K562 (cell line): ENCODE results near the gene TLCD1. TPM values are rescaled to one million over a fixed set of nuclear protein-coding genes. Genes with fewer than 3 reads are reported as not detected.

ENCODE experiments used
- CCAR2 ChIP-seq: fragments of 200-400 bp; formaldehyde crosslinking; IDR thresholded peaks from 2 replicates; pipeline ENCODE4 v1.6.1; 2017; ENCODE audit warnings: mild to moderate bottlenecking, low read depth, low read length
- EP400 ChIP-seq: fragments of 450-650 bp; IDR thresholded peaks from 2 replicates; pipeline ENCODE4 v1.6.1; 2017; ENCODE audit warnings: antibody characterized with exemption, mild to moderate bottlenecking, moderate library complexity
- HEY1 ChIP-seq: fragments of 250-450 bp; sonication (Bioruptor Pico); IDR thresholded peaks from 2 replicates; pipeline ENCODE4 v1.5.0; 2020; ENCODE audit warnings: mild to moderate bottlenecking, moderate library complexity, borderline replicate concordance
- MGA ChIP-seq: fragments of 450-650 bp; IDR thresholded peaks from 2 replicates; pipeline ENCODE4 v1.6.1; 2016; ENCODE audit warnings: mild to moderate bottlenecking, moderate library complexity
- MIER1 ChIP-seq: fragments of 450-650 bp; IDR thresholded peaks from 2 replicates; pipeline ENCODE4 v1.6.1; 2016; ENCODE audit warnings: antibody characterized with exemption, mild to moderate bottlenecking, low read depth
- MLLT1 ChIP-seq, 2 experiments: fragments of 450-650 bp; IDR thresholded peaks; 2 replicates each; pipeline ENCODE4 v1.6.1; 2016
- MTA1 ChIP-seq: fragments of 450-650 bp; IDR thresholded peaks from 2 replicates; pipeline ENCODE4 v1.6.1; 2017; ENCODE audit warnings: borderline replicate concordance
- MXD1 ChIP-seq: fragments of 250-450 bp; sonication (Bioruptor Pico); IDR thresholded peaks from 2 replicates; pipeline ENCODE4 v1.8.0; 2021; ENCODE audit warnings: borderline replicate concordance, mild to moderate bottlenecking, moderate library complexity; ENCODE audit not compliant: poor library complexity, severe bottlenecking
- RBM25 ChIP-seq: fragments of 200-400 bp; formaldehyde crosslinking; IDR thresholded peaks from 2 replicates; pipeline ENCODE4 v1.6.1; 2018; ENCODE audit warnings: low read length, low read depth, moderate library complexity; ENCODE audit not compliant: severe bottlenecking
- TCF15 ChIP-seq: fragments of 250-450 bp; sonication (Bioruptor Pico); IDR thresholded peaks from 2 replicates; pipeline ENCODE4 v1.8.0; 2022; ENCODE audit warnings: moderate library complexity, mild to moderate bottlenecking, inconsistent platforms
- WHSC1 ChIP-seq: IDR thresholded peaks from one replicate; pipeline ENCODE4 v1.6.1; 2012; ENCODE audit warnings: low read length, control low read depth, inconsistent platforms
- ZNF224 ChIP-seq: sonication (generic); formaldehyde crosslinking; IDR thresholded peaks from 2 replicates; pipeline ENCODE4 v1.8.0; 2022; ENCODE audit warnings: mild to moderate bottlenecking, missing genetic modification reagents
- ZNF511 ChIP-seq: sonication (generic); formaldehyde crosslinking; IDR thresholded peaks from 2 replicates; pipeline ENCODE4 v1.8.0; 2022; ENCODE audit warnings: mild to moderate bottlenecking, missing genetic modification reagents
- ZNF57 ChIP-seq: fragments of 450-650 bp; formaldehyde crosslinking; IDR thresholded peaks from 2 replicates; pipeline ENCODE4 v1.4.0; 2020; ENCODE audit warnings: mild to moderate bottlenecking, moderate library complexity
- polyA plus RNA-seq, 8 experiments: library from polyadenylated mRNA; depleted of rRNA in 4 of 8; stranded (reverse) in 5 of 8; unstranded in 3 of 8; fragments of >200 nt; fragmentation: Nextera tagmentation in 2 of 8; fragmentation: Illumina TruSeq in 1 of 8; extraction: Ambion mirVana in 2 of 8; extraction: Trizol in 1 of 8; gene quantifications; 2 replicates each; pipeline versions ENCODE4 v1.2.1 to v1.2.3, GENCODE V29; 2011 to 2014; ENCODE audit warnings: inconsistent platforms in 1 of 8, missing spikeins in 1 of 8
- total RNA-seq, 7 experiments: library from RNA; depleted of rRNA in 6 of 7; stranded (reverse); fragments of >200 nt in 6 of 7; fragmentation: Illumina TruSeq in 2 of 7; extraction: Trizol in 2 of 7; gene quantifications; 2 replicates each; pipeline versions ENCODE4 v1.2.1 to v1.2.3, GENCODE V29; 2011 to 2021; ENCODE audit warnings: low replicate concordance in 1 of 7

The TLCD1 gene
- total and polyA plus RNA-seq, 9 of the 15 experiments (the other 6 are each of a cell fraction or from before 2014, with no cell fraction given), result 6.8 to 37.7 (median 21.7) TPM

- 0 out of 2 replicates have a peak, but pooled peaks have one; percentile 36 for TF ChIP-seq MGA
- TF ChIP-seq MTA1, result 0 out of 2 replicates have a peak, but pooled peaks have one; percentile 5
- 0 out of 2 replicates have a peak, but pooled peaks have one; percentile 50 for TF ChIP-seq TCF15
- no peak for TF ChIP-seq HEY1 (CRISPR knock-in tag)
- no peak for TF ChIP-seq ZNF57 (CRISPR knock-in tag)
- TF ChIP-seq MLLT1 (IDR thresholded peaks at IDR 0.05), result peak in 1 of 2 experiments; percentile 76; a peak in 2 of 4 replicates
- TF ChIP-seq MXD1 (CRISPR knock-in tag), result no peak
- TF ChIP-seq ZNF511 (CRISPR knock-in tag), result no peak
- TF ChIP-seq RBM25, result no peak
- TF ChIP-seq ZNF224 (CRISPR knock-in tag), result no peak
- no peak for TF ChIP-seq EP400
- peak; percentile 53 for TF ChIP-seq WHSC1
- no peak for TF ChIP-seq MIER1
- TF ChIP-seq CCAR2, result no peak
These were observed 8.7 kb upstream of the TLCD1 start (continued) for GRCh38 chr17:28734712-28735241.
